Epithelial cell of alveolus of lung (primary cell): ENCODE measurements around the gene VSIG10L2. TPM values are rescaled to one million over a fixed set of nuclear protein-coding genes. Genes with fewer than 3 reads are reported as not detected.

Experiments
- total RNA-seq: library from RNA; depleted of rRNA; stranded (reverse); fragments of >200 nt; gene quantifications from 2 replicates; pipeline ENCODE4 v1.2.1, GENCODE V29; 2015

The VSIG10L2 gene
- total RNA-seq: not detected in 2 replicates

GRCh38 chr11:125945797-125946520 lies at the start of gene VSIG10L2:
VSIG10L2 (plus strand) TSS chr11:125946044; CDS start chr11:125946056, 12 bp downstream.

GRCh38 chr11:125902927-125903710 lies 42.7 kb upstream of the VSIG10L2 start, which contains the start of gene PUS3:
PUS3 (minus strand) TSS chr11:125903206; CDS start chr11:125896284, 6,922 bp downstream.

GRCh38 chr11:125903711-125904659 lies 41.9 kb upstream of the VSIG10L2 start, which contains the start of gene DDX25:
DDX25 (plus strand) TSS chr11:125904508; CDS start chr11:125904518, 10 bp downstream.

Other genes with a start within 250 kb of the VSIG10L2 start
- gene PATE1, start 199.8 kb upstream of the VSIG10L2 start, total RNA-seq: not detected in 2 replicates
- gene PATE2, start 167.2 kb upstream of the VSIG10L2 start, total RNA-seq: not detected in 2 replicates
- not detected in 2 replicates for gene PATE3, start 157.9 kb upstream of the VSIG10L2 start, total RNA-seq
- gene PATE4, start 112.7 kb upstream of the VSIG10L2 start, total RNA-seq: not detected in 2 replicates
- gene HYLS1, start 58.4 kb upstream of the VSIG10L2 start, total RNA-seq: 4.4 and 8.3 TPM in 2 replicates
- 8.1 and 22.2 TPM in 2 replicates for gene PUS3, start 42.8 kb upstream of the VSIG10L2 start, total RNA-seq
- not detected in 2 replicates for gene DDX25, start 41.5 kb upstream of the VSIG10L2 start, total RNA-seq
- 1.3 and 12.1 TPM in 2 replicates for gene CDON, start 116.8 kb downstream of the VSIG10L2 start, total RNA-seq